Measurements from ENCODE around the gene SPPL2A. TPM values are rescaled to one million over a fixed set of nuclear protein-coding genes. Genes with fewer than 3 reads are reported as not detected.
A peak's percentile ranks its signal among the peaks of the same experiment; 100 is the strongest.

Gene SPPL2A
- polyA plus RNA-seq, 1 donor (not counting 4 experiments of a cell fraction or from before 2014, with no cell fraction given) = 59.4 TPM

GRCh38 chr15:50798684-50799083 is 33.2 kb upstream of the SPPL2A start:
- Histone ChIP-seq H3K4me3 (ENCODE audit: control insufficient read depth in 2 of 3, extremely low read depth in 1 of 3, insufficient read depth in 2 of 3, low read depth in 1 of 3, low read length in 3 of 3) (no peak overlapping the region), H3K36me3 (ENCODE audit: control insufficient read depth in 2 of 2, extremely low read depth in 1 of 2, insufficient read depth in 2 of 2, low read length in 2 of 2) (no peaks in the 10 kb centered on the region), H3K9me3 (ENCODE audit: control insufficient read depth, low read depth, low read length) (no peaks in the 10 kb centered on the region), H3K27ac (ENCODE audit: control insufficient read depth, insufficient read depth, low read length) (no peak overlapping the region), H3K4me2 (ENCODE audit: control insufficient read depth, extremely low read depth, insufficient read depth, low read depth, low read length) (no peak overlapping the region), H3K9ac (ENCODE audit: control insufficient read depth, extremely low read depth, insufficient read depth, low read length) (no peak overlapping the region), H3K27me3 (ENCODE audit: control insufficient read depth, extremely low read depth, insufficient read depth, low read length) (no peaks in the 10 kb centered on the region), H2AFZ (ENCODE audit: control insufficient read depth, low read length) (no peak overlapping the region), H3K9me1 (ENCODE audit: control insufficient read depth, extremely low read depth, insufficient read depth, low read length) (no peaks in the 10 kb centered on the region), H3K4me1 (ENCODE audit: control insufficient read depth, extremely low read depth, insufficient read depth, low read length) (peaks cover 13% of the 10 kb centered on the region), H4K20me1 (ENCODE audit: control insufficient read depth, extremely low read depth, insufficient read depth, low read length) (no peaks in the 10 kb centered on the region), H3K79me2 (ENCODE audit: control insufficient read depth, insufficient read depth, low read length) (no peaks in the 10 kb centered on the region)
- no peak for DNase-seq (ENCODE audit: low read depth, low spot score)
- peak; percentile 69 for FAIRE-seq
- dilution Hi-C loops (cut with MboI; ENCODE audit: extremely low pct_ligation_motif_present, low sequenced_read_pairs) = no loop called here
- TF ChIP-seq EZH2 (IDR thresholded peaks at IDR 0.05; ENCODE audit: low read length) (no peak), CTCF (optimal IDR thresholded peaks at IDR 0.05 in 1 of 3, IDR thresholded peaks at IDR 0.05 in 1 of 3, conservative IDR thresholded peaks at IDR 0.05 in 1 of 3; ENCODE audit: extremely low read depth in 1 of 3, insufficient read depth in 2 of 3, low read length in 3 of 3) (no peak)

GRCh38 chr15:50797926-50798325 is 32.4 kb upstream of the SPPL2A start:
- no peak overlapping the region for H3K4me3 ChIP-seq (ENCODE audit: control insufficient read depth in 2 of 3, extremely low read depth in 1 of 3, insufficient read depth in 2 of 3, low read depth in 1 of 3, low read length in 3 of 3)
- H3K4me1 ChIP-seq (ENCODE audit: control insufficient read depth, extremely low read depth, insufficient read depth, low read length) = peaks cover 13% of the 10 kb centered on the region
- dilution Hi-C loops (cut with MboI; ENCODE audit: extremely low pct_ligation_motif_present, low sequenced_read_pairs) = no loop called here
- H2AFZ ChIP-seq (ENCODE audit: control insufficient read depth, low read length) = no peak overlapping the region
- H3K9me3 ChIP-seq (ENCODE audit: control insufficient read depth, low read depth, low read length) = no peaks in the 10 kb centered on the region
- TF ChIP-seq EZH2 (IDR thresholded peaks at IDR 0.05; ENCODE audit: low read length) (no peak), CTCF (optimal IDR thresholded peaks at IDR 0.05 in 1 of 3, IDR thresholded peaks at IDR 0.05 in 1 of 3, conservative IDR thresholded peaks at IDR 0.05 in 1 of 3; ENCODE audit: extremely low read depth in 1 of 3, insufficient read depth in 2 of 3, low read length in 3 of 3) (no peak)
- DNase-seq (ENCODE audit: low read depth, low spot score) (peak; percentile 17), FAIRE-seq (peak; percentile 84)
- no peak overlapping the region for H3K27ac ChIP-seq (ENCODE audit: control insufficient read depth, insufficient read depth, low read length)
- no peaks in the 10 kb centered on the region for H3K27me3 ChIP-seq (ENCODE audit: control insufficient read depth, extremely low read depth, insufficient read depth, low read length)
- H4K20me1 ChIP-seq (ENCODE audit: control insufficient read depth, extremely low read depth, insufficient read depth, low read length) = no peaks in the 10 kb centered on the region
- H3K79me2 ChIP-seq (ENCODE audit: control insufficient read depth, insufficient read depth, low read length) = no peaks in the 10 kb centered on the region
- H3K9ac ChIP-seq (ENCODE audit: control insufficient read depth, extremely low read depth, insufficient read depth, low read length) = no peak overlapping the region
- no peaks in the 10 kb centered on the region for H3K36me3 ChIP-seq (ENCODE audit: control insufficient read depth in 2 of 2, extremely low read depth in 1 of 2, insufficient read depth in 2 of 2, low read length in 2 of 2)
- H3K4me2 ChIP-seq (ENCODE audit: control insufficient read depth, extremely low read depth, insufficient read depth, low read depth, low read length) = peak overlapping the region; percentile 46
- H3K9me1 ChIP-seq (ENCODE audit: control insufficient read depth, extremely low read depth, insufficient read depth, low read length) = no peaks in the 10 kb centered on the region

All from keratinocyte (primary cell).